WTC11 (cell line): ENCODE measurements around the gene LDLRAD4.

Experiments used
- ATF1 ChIP-seq: sonication (generic); formaldehyde crosslinking; IDR thresholded peaks from 2 replicates; pipeline ENCODE4 v1.8.1; 2023; ENCODE audit warnings: mild to moderate bottlenecking, moderate library complexity, missing genetic modification reagents
- CBFB ChIP-seq: sonication (generic); formaldehyde crosslinking; IDR thresholded peaks from 2 replicates; pipeline ENCODE4 v1.8.1; 2022; ENCODE audit warnings: mild to moderate bottlenecking, low read depth, missing genetic modification reagents
- CREB1 ChIP-seq: sonication (generic); formaldehyde crosslinking; IDR thresholded peaks from 2 replicates; pipeline ENCODE4 v1.8.0; 2023; ENCODE audit warnings: mild to moderate bottlenecking, missing genetic modification reagents
- CREM ChIP-seq: sonication (generic); formaldehyde crosslinking; IDR thresholded peaks from 2 replicates; pipeline ENCODE4 v1.8.1; 2022; ENCODE audit warnings: mild to moderate bottlenecking, missing genetic modification reagents, moderate library complexity
- JUN ChIP-seq: sonication (generic); formaldehyde crosslinking; IDR thresholded peaks from 2 replicates; pipeline ENCODE4 v1.8.0; 2023; ENCODE audit warnings: mild to moderate bottlenecking, missing genetic modification reagents
- NFE2L1 ChIP-seq: sonication (generic); formaldehyde crosslinking; IDR thresholded peaks from 2 replicates; pipeline ENCODE4 v1.8.1; 2023; ENCODE audit warnings: missing genetic modification reagents
- TCF7 ChIP-seq: sonication (generic); formaldehyde crosslinking; IDR thresholded peaks from 2 replicates; pipeline ENCODE4 v1.8.0; 2022; ENCODE audit warnings: mild to moderate bottlenecking, low read depth, missing genetic modification reagents, moderate library complexity
- ZNF671 ChIP-seq: fragments of 250-450 bp; sonication (Bioruptor Pico); IDR thresholded peaks from 2 replicates; pipeline ENCODE4 v1.8.0; 2021; ENCODE audit warnings: mild to moderate bottlenecking
- TF ChIP-seq, protein P1 (sequence below): sonication (generic); formaldehyde crosslinking; IDR thresholded peaks from 2 replicates; pipeline ENCODE4 v1.8.1; 2023; ENCODE audit warnings: mild to moderate bottlenecking, missing genetic modification reagents, moderate library complexity
- TF ChIP-seq, protein P2 (sequence below): fragments of 200-600 bp; IDR thresholded peaks from 2 replicates; pipeline ENCODE4 v1.8.0; 2022; ENCODE audit warnings: antibody characterized with exemption
- TF ChIP-seq, protein P3 (sequence below): sonication (generic); formaldehyde crosslinking; IDR thresholded peaks from 2 replicates; pipeline ENCODE4 v1.8.0; 2022; ENCODE audit warnings: mild to moderate bottlenecking, missing genetic modification reagents

DNA sequence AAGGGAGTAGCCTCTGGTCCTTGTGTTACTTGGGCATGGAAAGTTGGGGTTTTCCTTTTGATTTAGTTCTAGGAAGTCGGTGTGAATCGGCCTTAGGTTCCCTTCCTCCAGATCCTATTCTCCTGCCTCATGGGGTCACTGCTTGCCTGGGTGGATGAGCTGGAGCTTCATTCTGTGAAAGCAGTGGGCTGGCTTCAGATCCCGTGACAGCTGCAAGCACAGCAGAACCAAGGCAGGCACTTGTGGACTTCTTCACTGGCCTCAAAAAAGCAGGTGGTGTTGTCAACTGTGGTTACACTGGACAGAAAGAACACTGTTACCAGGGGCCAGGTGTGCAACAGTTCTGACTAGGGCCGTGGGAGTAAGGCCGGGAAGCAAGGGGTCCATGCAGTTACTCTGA lies 243.4 kb downstream of the LDLRAD4 start:
- TF ChIP-seq CBFB (CRISPR knock-in tag) (no peak), ZNF671 (CRISPR knock-in tag) (no peak), NFE2L1 (CRISPR knock-in tag) (no peak), CREM (CRISPR knock-in tag) (no peak), CREB1 (CRISPR knock-in tag) (no peak), ATF1 (CRISPR knock-in tag) (no peak), JUN (CRISPR knock-in tag) (no peak), TCF7 (no peak)
- TF ChIP-seq, protein P1, sequence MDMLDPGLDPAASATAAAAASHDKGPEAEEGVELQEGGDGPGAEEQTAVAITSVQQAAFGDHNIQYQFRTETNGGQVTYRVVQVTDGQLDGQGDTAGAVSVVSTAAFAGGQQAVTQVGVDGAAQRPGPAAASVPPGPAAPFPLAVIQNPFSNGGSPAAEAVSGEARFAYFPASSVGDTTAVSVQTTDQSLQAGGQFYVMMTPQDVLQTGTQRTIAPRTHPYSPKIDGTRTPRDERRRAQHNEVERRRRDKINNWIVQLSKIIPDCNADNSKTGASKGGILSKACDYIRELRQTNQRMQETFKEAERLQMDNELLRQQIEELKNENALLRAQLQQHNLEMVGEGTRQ (CRISPR knock-in tag): no peak
- TF ChIP-seq, protein P2, sequence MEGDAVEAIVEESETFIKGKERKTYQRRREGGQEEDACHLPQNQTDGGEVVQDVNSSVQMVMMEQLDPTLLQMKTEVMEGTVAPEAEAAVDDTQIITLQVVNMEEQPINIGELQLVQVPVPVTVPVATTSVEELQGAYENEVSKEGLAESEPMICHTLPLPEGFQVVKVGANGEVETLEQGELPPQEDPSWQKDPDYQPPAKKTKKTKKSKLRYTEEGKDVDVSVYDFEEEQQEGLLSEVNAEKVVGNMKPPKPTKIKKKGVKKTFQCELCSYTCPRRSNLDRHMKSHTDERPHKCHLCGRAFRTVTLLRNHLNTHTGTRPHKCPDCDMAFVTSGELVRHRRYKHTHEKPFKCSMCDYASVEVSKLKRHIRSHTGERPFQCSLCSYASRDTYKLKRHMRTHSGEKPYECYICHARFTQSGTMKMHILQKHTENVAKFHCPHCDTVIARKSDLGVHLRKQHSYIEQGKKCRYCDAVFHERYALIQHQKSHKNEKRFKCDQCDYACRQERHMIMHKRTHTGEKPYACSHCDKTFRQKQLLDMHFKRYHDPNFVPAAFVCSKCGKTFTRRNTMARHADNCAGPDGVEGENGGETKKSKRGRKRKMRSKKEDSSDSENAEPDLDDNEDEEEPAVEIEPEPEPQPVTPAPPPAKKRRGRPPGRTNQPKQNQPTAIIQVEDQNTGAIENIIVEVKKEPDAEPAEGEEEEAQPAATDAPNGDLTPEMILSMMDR: no peak
- TF ChIP-seq, protein P3, sequence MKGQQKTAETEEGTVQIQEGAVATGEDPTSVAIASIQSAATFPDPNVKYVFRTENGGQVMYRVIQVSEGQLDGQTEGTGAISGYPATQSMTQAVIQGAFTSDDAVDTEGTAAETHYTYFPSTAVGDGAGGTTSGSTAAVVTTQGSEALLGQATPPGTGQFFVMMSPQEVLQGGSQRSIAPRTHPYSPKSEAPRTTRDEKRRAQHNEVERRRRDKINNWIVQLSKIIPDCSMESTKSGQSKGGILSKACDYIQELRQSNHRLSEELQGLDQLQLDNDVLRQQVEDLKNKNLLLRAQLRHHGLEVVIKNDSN: no peak
